GM10248 (cell line): ENCODE data around the gene WDR54.
"Not testable (repeated sequence)": the region's sequence is repeated elsewhere in the genome, so short reads cannot be mapped to it uniquely, and the experiment has no call there.

ENCODE experiments used
- CTCF ChIA-PET: fragments of 300-600 bp; sonication (Branson Sonifier 250); formaldehyde crosslinking; extraction: SDS; loops from one replicate; lab custom pipeline; 2021; ENCODE audit warnings: antibody characterized with exemption; lab: Yijun Ruan, JAX
- POLR2A ChIA-PET: fragments of 350-650 bp; sonication (Branson Sonifier 250); formaldehyde crosslinking; extraction: SDS; loops from one replicate; lab custom pipeline; 2020; ENCODE audit warnings: antibody characterized with exemption; lab: Yijun Ruan, JAX
- DNase-seq: peaks from one replicate; pipeline ENCODE4 v3.0.0; 2012; ENCODE audit errors: extremely low spot score
- CTCF ChIP-seq: IDR thresholded peaks from 2 replicates; pipeline ENCODE4 v1.5.1; 2012; ENCODE audit warnings: mild to moderate bottlenecking, low read depth; ENCODE audit errors: extremely low read depth, missing control alignments, control extremely low read depth

WDR54 gene

GRCh38 chr2:74418312-74418711 is 3.2 kb upstream of the WDR54 start:
- TF ChIP-seq CTCF: no peak
- ChIA-PET POLR2A (interaction anchor here (0.6 to 1.5 kb wide), 2 partner anchors 13 to 40 kb away, joined by 3 to 4 read pairs; partner anchors contain the start of gene WBP1), CTCF (interaction anchor here (1.0 to 1.6 kb wide), 6 partner anchors 11 to 167 kb away, joined by 3 to 5 read pairs (median 3); no protein-coding TSS in a partner anchor)
- DNase-seq: no peak

- no peak for TF ChIP-seq CTCF
- CTCF ChIA-PET: interaction anchor here (0.9 to 1.5 kb wide), 5 partner anchors 13 to 168 kb away, joined by 3 to 4 read pairs (median 3); no protein-coding TSS in a partner anchor
- POLR2A ChIA-PET: interaction anchor here (1.5 kb wide), 1 partner anchor 39 kb away, joined by 3 read pairs; the partner anchor contains the start of gene WBP1
- no peak for DNase-seq
Measured at GRCh38 chr2:74419345-74419744, 2.2 kb upstream of the WDR54 start.

- ChIA-PET CTCF (interaction anchor here (1.3 to 2.1 kb wide), 4 partner anchors 19 to 168 kb away, joined by 4 to 9 read pairs (median 4); no protein-coding TSS in a partner anchor), POLR2A (no interaction called here)
- DNase-seq: no peak
- TF ChIP-seq CTCF: no peak
Measured at GRCh38 chr2:74420006-74420405, 1.5 kb upstream of the WDR54 start.

GRCh38 chr2:74420443-74421103 is 957 bp upstream of the WDR54 start:
- not testable (repeated sequence) for DNase-seq
- POLR2A ChIA-PET: interaction anchor here (0.6 kb wide), 1 partner anchor 45 kb away, joined by 3 read pairs; the partner anchor contains the start of gene MOGS
- CTCF ChIA-PET: interaction anchor here (0.9 to 2.1 kb wide), 6 partner anchors 11 to 171 kb away, joined by 3 to 9 read pairs (median 4); no protein-coding TSS in a partner anchor

- CTCF ChIA-PET: interaction anchor here (0.7 to 2.9 kb wide), 3 partner anchors 17 to 32 kb away, joined by 3 to 9 read pairs (median 4); no protein-coding TSS in a partner anchor
- POLR2A ChIA-PET: no interaction called here
- TF ChIP-seq CTCF: no peak
- no peak for DNase-seq
Measured at GRCh38 chr2:74423231-74424095, 1.9 kb downstream of the WDR54 start.

GRCh38 chr2:74424139-74424992 is 2.8 kb downstream of the WDR54 start:
- POLR2A ChIA-PET: no interaction called here
- CTCF ChIA-PET: interaction anchor here (0.7 to 2.9 kb wide), 3 partner anchors 16 to 33 kb away, joined by 3 to 9 read pairs (median 3); partner anchors contain the start of gene INO80B
- no peak for DNase-seq
- TF ChIP-seq CTCF: no peak
